BJ (cell line): ENCODE measurements around the gene GPHN. TPM values are rescaled to one million over a fixed set of nuclear protein-coding genes. Genes with fewer than 3 reads are reported as not detected.

Experiments
- CTCF ChIA-PET: fragments of 350-600 bp; formaldehyde crosslinking; extraction: SDS; loops from one replicate; lab custom pipeline; 2021; ENCODE audit warnings: antibody characterized with exemption, inconsistent platforms; lab: Yijun Ruan, JAX
- POLR2A ChIA-PET: fragments of 300-600 bp; sonication (Branson Sonifier 250); formaldehyde crosslinking; extraction: SDS; loops from one replicate; lab custom pipeline; 2021; ENCODE audit warnings: antibody characterized with exemption; lab: Charles Lee
- DNase-seq: peaks from one replicate; pipeline ENCODE4 v3.0.0-alpha.2; 2011; ENCODE audit warnings: low read depth
- H3K27me3 ChIP-seq: 2 replicates; pipeline ENCODE4 v1.6.0; 2011; ENCODE audit warnings: low read length; ENCODE audit not compliant: control insufficient read depth, insufficient read depth
- H3K36me3 ChIP-seq: 2 replicates; pipeline ENCODE4 v1.5.1; 2011; ENCODE audit warnings: low read length; ENCODE audit not compliant: control insufficient read depth, insufficient read depth
- H3K4me3 ChIP-seq: 2 replicates; pipeline ENCODE4 v1.5.1; 2011; ENCODE audit warnings: low read depth, mild to moderate bottlenecking, control low read depth, low read length
- CTCF ChIP-seq: IDR thresholded peaks from 2 replicates; pipeline ENCODE4 v1.5.1; 2011; ENCODE audit warnings: low read depth, mild to moderate bottlenecking, control low read depth, inconsistent platforms, low read length, moderate library complexity; ENCODE audit not compliant: insufficient read depth
- polyA plus RNA-seq: library from polyadenylated mRNA; depleted of rRNA; stranded (reverse); fragments of >200 nt; gene quantifications from 2 replicates; pipeline ENCODE4 v1.2.3, GENCODE V29; 2011

Gene GPHN
- polyA plus RNA-seq, 1 experiment: 7.7 TPM

GRCh38 chr14:67186172-67186768 lies 678.3 kb downstream of the GPHN start:
- CTCF ChIA-PET: interaction anchor here (0.7 to 1.1 kb wide), 2 partner anchors 10 to 42 kb away, joined by 3 read pairs; no protein-coding TSS in a partner anchor
- H3K4me3 ChIP-seq: no peak overlapping the region
- no peaks in the 10 kb centered on the region for H3K36me3 ChIP-seq
- no peak for TF ChIP-seq CTCF
- DNase-seq: no peak
- POLR2A ChIA-PET: no interaction called here
- no peaks in the 10 kb centered on the region for H3K27me3 ChIP-seq

GRCh38 chr14:67186789-67187584 lies 679.0 kb downstream of the GPHN start:
- H3K27me3 ChIP-seq: no peaks in the 10 kb centered on the region
- peak; percentile 55 for DNase-seq
- ChIA-PET CTCF (interaction anchor here (0.7 to 1.1 kb wide), 2 partner anchors 9 to 42 kb away, joined by 3 read pairs; no protein-coding TSS in a partner anchor), POLR2A (no interaction called here)
- TF ChIP-seq CTCF: no peak
- H3K36me3 ChIP-seq: no peaks in the 10 kb centered on the region
- H3K4me3 ChIP-seq: no peak overlapping the region

GRCh38 chr14:67187826-67188225 lies 679.9 kb downstream of the GPHN start:
- DNase-seq: no peak
- no peaks in the 10 kb centered on the region for H3K27me3 ChIP-seq
- CTCF ChIA-PET: no interaction called here
- POLR2A ChIA-PET: no interaction called here
- TF ChIP-seq CTCF: no peak
- H3K36me3 ChIP-seq: no peaks in the 10 kb centered on the region
- H3K4me3 ChIP-seq: no peak overlapping the region

- no peaks in the 10 kb centered on the region for H3K27me3 ChIP-seq
- POLR2A ChIA-PET: no interaction called here
- no peaks in the 10 kb centered on the region for H3K36me3 ChIP-seq
- DNase-seq: no peak
- TF ChIP-seq CTCF: no peak
- no peak overlapping the region for H3K4me3 ChIP-seq
- CTCF ChIA-PET: no interaction called here
Measured at GRCh38 chr14:67188326-67188725, 680.4 kb downstream of the GPHN start.

- ChIA-PET POLR2A (no interaction called here), CTCF (interaction anchor here (1.2 to 1.8 kb wide), 2 partner anchors 24 to 29 kb away, joined by 3 to 4 read pairs; no protein-coding TSS in a partner anchor)
- no peak for TF ChIP-seq CTCF
- Histone ChIP-seq H3K36me3 (no peaks in the 10 kb centered on the region), H3K4me3 (no peak overlapping the region), H3K27me3 (no peaks in the 10 kb centered on the region)
- no peak for DNase-seq
Measured at GRCh38 chr14:67191768-67192290, 683.9 kb downstream of the GPHN start.
